A549 (cell line): ENCODE data around the gene SPIB. TPM values are rescaled to one million over a fixed set of nuclear protein-coding genes. Genes with fewer than 3 reads are reported as not detected.

Experiments used
- ATAC-seq, 2 experiments: fragments of 200-7000 bp in 1 of 2; fragments of >200 bp in 1 of 2; cut with Nextera tagmentation in 1 of 2; cut with Tn5 transposase in 1 of 2; 3 replicates each; pipeline versions ENCODE4 v1.8.0 to v1.9.1; 2018 to 2020; ENCODE audit warnings: mild to moderate bottlenecking in 1 of 2, moderate library complexity in 1 of 2
- CTCF ChIA-PET: fragments of 300-600 bp; sonication (Branson Sonifier 250); formaldehyde crosslinking; extraction: SDS; loops from one replicate; lab custom pipeline; 2021; ENCODE audit warnings: antibody characterized with exemption, inconsistent platforms; lab: Yijun Ruan, JAX
- POLR2A ChIA-PET: fragments of 350-600 bp; formaldehyde crosslinking; extraction: SDS; loops from one replicate; lab custom pipeline; 2021; ENCODE audit warnings: antibody characterized with exemption, inconsistent platforms; lab: Yijun Ruan, JAX
- DNase-seq, 2 experiments: peaks; one replicate each; pipeline versions ENCODE4 v3.0.0 to v3.0.0-alpha.2; 2011 to 2016; ENCODE audit warnings: low read depth in 1 of 2, low spot score in 1 of 2
- FAIRE-seq: peaks from 2 replicates; lab custom pipeline; 2011; peaks lifted over from hg19 to GRCh38; lab: Jason Lieb, UNC
- H3K27ac ChIP-seq, 2 experiments: fragments of >200 bp; sonication (Bioruptor Twin); formaldehyde crosslinking; 3 replicates each; pipeline ENCODE4 v1.5.1; 2016 to 2017
- H3K4me1 ChIP-seq: fragments of >200 bp; sonication (Bioruptor Twin); formaldehyde crosslinking; 3 replicates; pipeline ENCODE4 v1.6.1; 2016
- H3K4me2 ChIP-seq: fragments of >200 bp; sonication (Bioruptor Twin); formaldehyde crosslinking; 3 replicates; pipeline ENCODE4 v1.6.1; 2016
- H3K4me3 ChIP-seq: fragments of >200 bp; sonication (Bioruptor Twin); formaldehyde crosslinking; 3 replicates; pipeline ENCODE4 v1.5.1; 2016
- H3K9me3 ChIP-seq: fragments of >200 bp; sonication (Bioruptor Twin); formaldehyde crosslinking; 3 replicates; pipeline ENCODE4 v1.6.1; 2016
- CHD2 ChIP-seq: fragments of 150-350 bp; IDR thresholded peaks from 2 replicates; pipeline ENCODE4 v1.6.1; 2014; ENCODE audit warnings: low read length; ENCODE audit not compliant: partially characterized antibody
- ELK1 ChIP-seq: fragments of 150-350 bp; IDR thresholded peaks from 2 replicates; pipeline ENCODE4 v1.6.1; 2014; ENCODE audit warnings: low read depth, mild to moderate bottlenecking, low read length
- HOXA7 ChIP-seq: fragments of 250-450 bp; sonication (Bioruptor Pico); IDR thresholded peaks from 2 replicates; pipeline ENCODE4 v1.5.0; 2020; ENCODE audit warnings: mild to moderate bottlenecking, moderate library complexity
- MAZ ChIP-seq: fragments of 150-350 bp; IDR thresholded peaks from 2 replicates; pipeline ENCODE4 v1.6.1; 2014; ENCODE audit warnings: antibody characterized with exemption, low read depth, low read length, borderline replicate concordance
- PBX3 ChIP-seq: IDR thresholded peaks from 2 replicates; pipeline ENCODE4 v1.6.1; 2012
- RAD21 ChIP-seq, 2 experiments: fragments of >200 bp in 1 of 2; sonication (Bioruptor Twin) in 1 of 2; formaldehyde crosslinking in 1 of 2; IDR thresholded peaks in 1 of 2; conservative IDR thresholded peaks in 1 of 2; 2 replicates in 1 of 2; 3 replicates in 1 of 2; pipeline ENCODE4 v1.6.1; 2012 to 2018; ENCODE audit warnings: inconsistent platforms in 1 of 2
- RARB ChIP-seq: fragments of 250-450 bp; sonication (Bioruptor Pico); IDR thresholded peaks from 2 replicates; pipeline ENCODE4 v1.8.0; 2021; ENCODE audit warnings: mild to moderate bottlenecking, moderate library complexity
- RFX5 ChIP-seq: fragments of 450-650 bp; IDR thresholded peaks from 2 replicates; pipeline ENCODE4 v1.7.1; 2014; ENCODE audit warnings: antibody characterized with exemption, mild to moderate bottlenecking, moderate library complexity
- SMC3 ChIP-seq: fragments of >200 bp; sonication (Bioruptor Twin); formaldehyde crosslinking; IDR thresholded peaks from 3 replicates; pipeline ENCODE4 v1.6.1; 2018; ENCODE audit warnings: inconsistent platforms
- SREBF2 ChIP-seq: fragments of 450-650 bp; IDR thresholded peaks from 2 replicates; pipeline ENCODE4 v1.6.1; 2014; ENCODE audit warnings: mild to moderate bottlenecking, moderate library complexity
- TP53 ChIP-seq: fragments of 250-450 bp; sonication (Bioruptor Pico); IDR thresholded peaks from 2 replicates; pipeline ENCODE4 v1.5.0; 2021; ENCODE audit warnings: mild to moderate bottlenecking, moderate library complexity
- USF2 ChIP-seq: fragments of 450-650 bp; IDR thresholded peaks from 2 replicates; pipeline ENCODE4 v1.6.1; 2014; ENCODE audit warnings: antibody characterized with exemption
- ZFP36 ChIP-seq: fragments of 450-650 bp; IDR thresholded peaks from 2 replicates; pipeline ENCODE4 v1.6.1; 2014; ENCODE audit warnings: borderline replicate concordance; ENCODE audit not compliant: partially characterized antibody
- WGBS: methylation state at CpG from one replicate; pipeline ENCODE4 v1.1.6; 2017; ENCODE audit errors: missing lambda C conversion rate; 5-methylcytosine and 5-hydroxymethylcytosine counted together
- polyA plus RNA-seq, 4 experiments: library from polyadenylated mRNA; depleted of rRNA in 3 of 4; stranded (reverse); fragments of >200 nt; fragmentation: RNase III in 1 of 4; extraction: RNeasy Plus Mini Kit Qiagen cat#74134 plus additional on column Dnase treatment in 1 of 4; gene quantifications; 2 replicates in 3 of 4; 3 replicates in 1 of 4; pipeline ENCODE4 v1.2.3, GENCODE V29; 2011 to 2017

The SPIB gene
- polyA plus RNA-seq, 2 of the 4 experiments (the other 2 are of a cell fraction): 0.03 TPM; not detected in 1

GRCh38 chr19:50432221-50433028 is 13.7 kb downstream of the SPIB start, which contains the start of gene MYBPC2:
Gene MYBPC2, plus strand, starts transcription at chr19:50432892. Its CDS starts 62 bp downstream, at chr19:50432954.
- ATAC-seq (peak; percentile 9 to 43), DNase-seq (no peak)

GRCh38 chr19:50433201-50434180 is 14.8 kb downstream of the SPIB start:
- ChIA-PET POLR2A (no interaction called here), CTCF (interaction anchor here (0.8 to 1.4 kb wide), 3 partner anchors 27 to 291 kb away, joined by 3 to 4 read pairs (median 3); no protein-coding TSS in a partner anchor)
- TF ChIP-seq SREBF2 (no peak), USF2 (no peak)
- DNase-seq (no peak), FAIRE-seq (no peak), ATAC-seq (no peak)
- Histone ChIP-seq H3K4me2 (no peak overlapping the region), H3K27ac (no peak overlapping the region), H3K4me3 (no peak overlapping the region), H3K9me3 (no peaks in the 10 kb centered on the region), H3K4me1 (peaks cover 11% of the 10 kb centered on the region)
- WGBS: 75% methylated on average over 19 of the region's 19 CpGs

More at GRCh38 chr19:50432221-50433028, 13.7 kb downstream of the SPIB start, which contains the start of gene MYBPC2:
- Histone ChIP-seq H3K9me3 (no peaks in the 10 kb centered on the region), H3K27ac (peak within 1 kb of the TSS; percentile 65 to 88), H3K4me2 (peak within 1 kb of the TSS; percentile 96), H3K4me3 (peak within 1 kb of the TSS; percentile 67), H3K4me1 (peaks cover 11% of the 10 kb centered on the region)
- FAIRE-seq: no peak
- CTCF ChIA-PET: interaction anchor here (1.2 to 1.4 kb wide), 2 partner anchors 29 to 64 kb away, joined by 4 read pairs; no protein-coding TSS in a partner anchor
- POLR2A ChIA-PET: no interaction called here
- WGBS: 12% methylated on average over 24 of the region's 40 CpGs
- TF ChIP-seq RFX5 (peak; percentile 75), TP53 (CRISPR knock-in tag) (no peak)

GRCh38 chr19:50434525-50434924 is 15.8 kb downstream of the SPIB start:
- H3K9me3 ChIP-seq: no peaks in the 10 kb centered on the region
- no peak overlapping the region for H3K27ac ChIP-seq
- ChIA-PET POLR2A (no interaction called here), CTCF (interaction anchor here (0.8 to 0.9 kb wide), 2 partner anchors 122 to 290 kb away, joined by 3 read pairs; no protein-coding TSS in a partner anchor)
- no peak overlapping the region for H3K4me3 ChIP-seq
- peaks cover 11% of the 10 kb centered on the region for H3K4me1 ChIP-seq
- DNase-seq (no peak), FAIRE-seq (no peak), ATAC-seq (no peak)
- no peak overlapping the region for H3K4me2 ChIP-seq
- WGBS: 44% methylated on average over 12 of the region's 12 CpGs
- TF ChIP-seq PBX3 (no peak), SMC3 (no peak), HOXA7 (CRISPR knock-in tag) (no peak), CHD2 (no peak), RARB (no peak), ELK1 (no peak), ZFP36 (no peak), RAD21 (conservative IDR thresholded peaks at IDR 0.05 in 1 of 2, IDR thresholded peaks at IDR 0.05 in 1 of 2) (no peak), MAZ (no peak)
